ENCODE results near the gene CACNA1B. TPM values are rescaled to one million over a fixed set of nuclear protein-coding genes. Genes with fewer than 3 reads are reported as not detected.

Gene CACNA1B
- total RNA-seq, 4 donors from 2014 or later, result 0.08 TPM; not detected in 2

- H3K4me3 ChIP-seq, result no peak overlapping the region
- peaks cover 18% of the 10 kb centered on the region for H3K9me3 ChIP-seq
- no peaks in the 10 kb centered on the region for H3K36me3 ChIP-seq
- no peak overlapping the region for H3K27ac ChIP-seq
- TF ChIP-seq, protein P1, sequence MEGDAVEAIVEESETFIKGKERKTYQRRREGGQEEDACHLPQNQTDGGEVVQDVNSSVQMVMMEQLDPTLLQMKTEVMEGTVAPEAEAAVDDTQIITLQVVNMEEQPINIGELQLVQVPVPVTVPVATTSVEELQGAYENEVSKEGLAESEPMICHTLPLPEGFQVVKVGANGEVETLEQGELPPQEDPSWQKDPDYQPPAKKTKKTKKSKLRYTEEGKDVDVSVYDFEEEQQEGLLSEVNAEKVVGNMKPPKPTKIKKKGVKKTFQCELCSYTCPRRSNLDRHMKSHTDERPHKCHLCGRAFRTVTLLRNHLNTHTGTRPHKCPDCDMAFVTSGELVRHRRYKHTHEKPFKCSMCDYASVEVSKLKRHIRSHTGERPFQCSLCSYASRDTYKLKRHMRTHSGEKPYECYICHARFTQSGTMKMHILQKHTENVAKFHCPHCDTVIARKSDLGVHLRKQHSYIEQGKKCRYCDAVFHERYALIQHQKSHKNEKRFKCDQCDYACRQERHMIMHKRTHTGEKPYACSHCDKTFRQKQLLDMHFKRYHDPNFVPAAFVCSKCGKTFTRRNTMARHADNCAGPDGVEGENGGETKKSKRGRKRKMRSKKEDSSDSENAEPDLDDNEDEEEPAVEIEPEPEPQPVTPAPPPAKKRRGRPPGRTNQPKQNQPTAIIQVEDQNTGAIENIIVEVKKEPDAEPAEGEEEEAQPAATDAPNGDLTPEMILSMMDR (IDR thresholded peaks at IDR 0.05), result no peak
- TF ChIP-seq EP300 (IDR thresholded peaks at IDR 0.05), result no peak
- TF ChIP-seq POLR2A (IDR thresholded peaks at IDR 0.05), result no peak
- TF ChIP-seq POLR2AphosphoS5 (IDR thresholded peaks at IDR 0.05), result no peak
- WGBS, result 97% methylated on average over 1 of the region's 1 CpG
- DNase-seq (ENCODE audit: low spot score in 2 of 2), result no peak
- H3K27me3 ChIP-seq, result no peaks in the 10 kb centered on the region
- no peaks in the 10 kb centered on the region for H3K4me1 ChIP-seq
Observed at GRCh38 chr9:137853392-137853995, 24.1 kb upstream of the CACNA1B start.

DNA sequence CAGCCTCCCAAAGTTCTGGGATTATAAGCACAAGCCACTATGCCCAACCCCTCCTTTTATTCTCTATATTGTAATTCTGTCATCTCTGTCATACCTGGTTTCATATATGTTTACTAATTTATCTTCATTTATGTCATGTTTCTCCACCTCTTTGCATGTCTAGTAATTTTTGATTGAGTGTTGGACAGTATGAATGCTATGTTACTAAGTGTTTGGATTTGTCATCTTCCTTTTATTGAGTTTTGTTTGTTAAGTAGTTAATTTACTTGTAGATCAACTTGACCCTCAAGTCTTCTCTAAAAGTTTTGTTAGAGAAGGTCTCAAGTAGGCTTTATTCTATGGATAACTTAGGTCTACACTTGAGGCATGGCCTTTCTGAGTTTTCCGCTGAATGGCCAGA, 17.2 kb upstream of the CACNA1B start:
- 100% methylated on average over 1 of the region's 1 CpG for WGBS
- Histone ChIP-seq H3K9me3 (peaks cover 20% of the 10 kb centered on the region), H3K4me3 (no peak overlapping the region), H3K4me1 (no peaks in the 10 kb centered on the region), H3K27me3 (no peaks in the 10 kb centered on the region), H3K36me3 (no peaks in the 10 kb centered on the region), H3K27ac (no peak overlapping the region)
- DNase-seq (ENCODE audit: low spot score in 2 of 2), result no peak
- TF ChIP-seq EP300 (IDR thresholded peaks at IDR 0.05) (no peak), POLR2A (IDR thresholded peaks at IDR 0.05) (no peak), POLR2AphosphoS5 (IDR thresholded peaks at IDR 0.05) (no peak)
- TF ChIP-seq, protein P1 (IDR thresholded peaks at IDR 0.05), result no peak

GRCh38 chr9:137865581-137866145, 11.9 kb upstream of the CACNA1B start:
- no peak overlapping the region for H3K27ac ChIP-seq
- H3K36me3 ChIP-seq, result no peaks in the 10 kb centered on the region
- no peak overlapping the region for H3K4me3 ChIP-seq
- no peak for DNase-seq (ENCODE audit: low spot score in 2 of 2)
- TF ChIP-seq POLR2A (IDR thresholded peaks at IDR 0.05) (no peak), POLR2AphosphoS5 (IDR thresholded peaks at IDR 0.05) (no peak), EP300 (IDR thresholded peaks at IDR 0.05) (no peak)
- TF ChIP-seq, protein P1 (IDR thresholded peaks at IDR 0.05), result no peak
- 58% methylated on average over 18 of the region's 18 CpGs for WGBS
- H3K27me3 ChIP-seq, result peaks cover 9% of the 10 kb centered on the region
- no peaks in the 10 kb centered on the region for H3K4me1 ChIP-seq
- peaks cover 3% of the 10 kb centered on the region for H3K9me3 ChIP-seq

- no peaks in the 10 kb centered on the region for H3K36me3 ChIP-seq
- DNase-seq (ENCODE audit: low spot score in 2 of 2), result no peak
- peaks cover 9% of the 10 kb centered on the region for H3K27me3 ChIP-seq
- TF ChIP-seq POLR2A (IDR thresholded peaks at IDR 0.05) (no peak), EP300 (IDR thresholded peaks at IDR 0.05) (no peak), POLR2AphosphoS5 (IDR thresholded peaks at IDR 0.05) (no peak)
- TF ChIP-seq, protein P1 (IDR thresholded peaks at IDR 0.05), result no peak
- no peak overlapping the region for H3K27ac ChIP-seq
- no peaks in the 10 kb centered on the region for H3K9me3 ChIP-seq
- H3K4me3 ChIP-seq, result no peak overlapping the region
- no peaks in the 10 kb centered on the region for H3K4me1 ChIP-seq
- 36% methylated on average over 16 of the region's 21 CpGs for WGBS
Observed at GRCh38 chr9:137866226-137867141, 11.1 kb upstream of the CACNA1B start.

GRCh38 chr9:137870432-137870831, 7.2 kb upstream of the CACNA1B start:
- Histone ChIP-seq H3K27me3 (peaks cover 22% of the 10 kb centered on the region), H3K36me3 (no peaks in the 10 kb centered on the region), H3K9me3 (no peaks in the 10 kb centered on the region), H3K4me3 (no peak overlapping the region), H3K4me1 (no peaks in the 10 kb centered on the region), H3K27ac (no peak overlapping the region)
- no peak for DNase-seq (ENCODE audit: low spot score in 2 of 2)
- WGBS, result 87% methylated on average over 3 of the region's 3 CpGs
- TF ChIP-seq EP300 (IDR thresholded peaks at IDR 0.05), result no peak
- no peak for TF ChIP-seq POLR2AphosphoS5 (IDR thresholded peaks at IDR 0.05)
- TF ChIP-seq, protein P1 (IDR thresholded peaks at IDR 0.05), result no peak
- no peak for TF ChIP-seq POLR2A (IDR thresholded peaks at IDR 0.05)

Data from suprapubic skin (tissue), 4 donors.